ENCODE data around the gene BCR. TPM values are rescaled to one million over a fixed set of nuclear protein-coding genes. Genes with fewer than 3 reads are reported as not detected.

Gene BCR
- total RNA-seq, 1 experiment from 2014 or later, result 77.0 TPM

- Histone ChIP-seq H2BK120ac (ENCODE audit: low read depth, low read length, poor library complexity, severe bottlenecking) (no peak overlapping the region), H3K4me1 (ENCODE audit: insufficient read depth, low read length) (peaks cover 20% of the 10 kb centered on the region; the same call in 1 of the 2 replicates), H3K23me2 (ENCODE audit: insufficient read length, low read depth, low read length, poor library complexity, severe bottlenecking) (no peaks in the 10 kb centered on the region), H4K8ac (replicated peaks; ENCODE audit: insufficient read length, low read depth, low read length) (no peak overlapping the region), H3K79me1 (ENCODE audit: insufficient read depth, low read depth, low read length, poor library complexity, severe bottlenecking) (peaks cover 23% of the 10 kb centered on the region), H4K5ac (ENCODE audit: insufficient read length, low read depth, low read length) (no peak overlapping the region), H3K14ac (ENCODE audit: insufficient read depth, low read length) (no peak overlapping the region), H3K27me3 (ENCODE audit: insufficient read depth, low read length) (no peaks in the 10 kb centered on the region), H2BK15ac (ENCODE audit: low read depth, low read length) (no peak overlapping the region), H2BK5ac (ENCODE audit: insufficient read length, low read length) (no peak overlapping the region), H2AFZ (ENCODE audit: low read length) (no peak overlapping the region), H3K18ac (ENCODE audit: insufficient read length, low read depth, low read length) (no peak overlapping the region), H3K56ac (ENCODE audit: insufficient read length, low read depth, low read length) (no peak overlapping the region), H4K20me1 (ENCODE audit: control insufficient read depth, insufficient read depth, insufficient read length) (no peaks in the 10 kb centered on the region), H2BK20ac (ENCODE audit: low read depth, low read length, poor library complexity, severe bottlenecking) (no peak overlapping the region), H2AK5ac (ENCODE audit: insufficient read length, low read length) (no peak overlapping the region), H3T11ph (ENCODE audit: low read length) (no peak overlapping the region), H3K23ac (ENCODE audit: insufficient read length, low read depth, low read length) (no peak overlapping the region), H3K9ac (ENCODE audit: extremely low read depth, insufficient read length, low read length) (no peak overlapping the region), H3K79me2 (ENCODE audit: insufficient read depth, low read length) (peaks cover 57% of the 10 kb centered on the region; the same call in 1 of the 2 replicates), H3K9me3 (ENCODE audit: control insufficient read depth, low read depth, low read length) (no peaks in the 10 kb centered on the region), H3K27ac (ENCODE audit: insufficient read length, low read depth, low read length) (no peak overlapping the region), H4K91ac (ENCODE audit: insufficient read length, low read depth, low read length) (no peak overlapping the region), H3K4ac (ENCODE audit: low read depth, low read length) (no peak overlapping the region), H3K4me2 (ENCODE audit: insufficient read depth, insufficient read length, low read length) (no peak overlapping the region), H2BK12ac (ENCODE audit: insufficient read length, low read depth, low read length) (no peak overlapping the region)
- no peaks in the 10 kb centered on the region for H3K9me3 Mint-ChIP-seq
- no peak for DNase-seq
- no peaks in the 10 kb centered on the region for H3K27me3 Mint-ChIP-seq (ENCODE audit: low read depth)
- no CpG with 5 or more reads among the region's 12 CpGs for WGBS (ENCODE audit: extremely low coverage, insufficient read length, low lambda C conversion rate)
- H3K36me3 Mint-ChIP-seq (ENCODE audit: insufficient read depth in 1 of 3, low read depth in 3 of 3), result no peaks in the 10 kb centered on the region; a peak in 1 of 7 replicates
- H3K4me3 Mint-ChIP-seq, result peak overlapping the region in 1 of 2 experiments; percentile 2; a peak in 1 of 5 replicates
- no peak for TF ChIP-seq CTCF (conservative IDR thresholded peaks at IDR 0.05)
- H3K4me1 Mint-ChIP-seq, result peaks cover 86 to 89% of the 10 kb centered on the region in 2 experiments
- H3K27ac Mint-ChIP-seq, result peak overlapping the region; percentile 26 to 66 (median 59); a peak in 4 of 7 replicates
Observed at GRCh38 chr22:23219822-23220484, 39.6 kb downstream of the BCR start.
